AG09319 (cell line): ENCODE results near the gene DNAH3.
"Not testable (repeated sequence)": the region's sequence is repeated elsewhere in the genome, so short reads cannot be mapped to it uniquely, and the experiment has no call there.

ENCODE experiments used
- DNase-seq: peaks from one replicate; pipeline ENCODE4 v3.0.0-alpha.2; 2010; ENCODE audit warnings: low read depth; ENCODE audit errors: extremely low read depth
- TF ChIP-seq, protein P1 (sequence below): IDR thresholded peaks from 2 replicates; pipeline ENCODE4 v1.5.1; 2011; ENCODE audit warnings: low read depth, mild to moderate bottlenecking, inconsistent platforms, low read length, moderate library complexity

Gene DNAH3

GRCh38 chr16:20952139-20952920 is 198.3 kb downstream of the DNAH3 start:
- TF ChIP-seq, protein P1, sequence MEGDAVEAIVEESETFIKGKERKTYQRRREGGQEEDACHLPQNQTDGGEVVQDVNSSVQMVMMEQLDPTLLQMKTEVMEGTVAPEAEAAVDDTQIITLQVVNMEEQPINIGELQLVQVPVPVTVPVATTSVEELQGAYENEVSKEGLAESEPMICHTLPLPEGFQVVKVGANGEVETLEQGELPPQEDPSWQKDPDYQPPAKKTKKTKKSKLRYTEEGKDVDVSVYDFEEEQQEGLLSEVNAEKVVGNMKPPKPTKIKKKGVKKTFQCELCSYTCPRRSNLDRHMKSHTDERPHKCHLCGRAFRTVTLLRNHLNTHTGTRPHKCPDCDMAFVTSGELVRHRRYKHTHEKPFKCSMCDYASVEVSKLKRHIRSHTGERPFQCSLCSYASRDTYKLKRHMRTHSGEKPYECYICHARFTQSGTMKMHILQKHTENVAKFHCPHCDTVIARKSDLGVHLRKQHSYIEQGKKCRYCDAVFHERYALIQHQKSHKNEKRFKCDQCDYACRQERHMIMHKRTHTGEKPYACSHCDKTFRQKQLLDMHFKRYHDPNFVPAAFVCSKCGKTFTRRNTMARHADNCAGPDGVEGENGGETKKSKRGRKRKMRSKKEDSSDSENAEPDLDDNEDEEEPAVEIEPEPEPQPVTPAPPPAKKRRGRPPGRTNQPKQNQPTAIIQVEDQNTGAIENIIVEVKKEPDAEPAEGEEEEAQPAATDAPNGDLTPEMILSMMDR: no peak
- no peak for DNase-seq

DNA sequence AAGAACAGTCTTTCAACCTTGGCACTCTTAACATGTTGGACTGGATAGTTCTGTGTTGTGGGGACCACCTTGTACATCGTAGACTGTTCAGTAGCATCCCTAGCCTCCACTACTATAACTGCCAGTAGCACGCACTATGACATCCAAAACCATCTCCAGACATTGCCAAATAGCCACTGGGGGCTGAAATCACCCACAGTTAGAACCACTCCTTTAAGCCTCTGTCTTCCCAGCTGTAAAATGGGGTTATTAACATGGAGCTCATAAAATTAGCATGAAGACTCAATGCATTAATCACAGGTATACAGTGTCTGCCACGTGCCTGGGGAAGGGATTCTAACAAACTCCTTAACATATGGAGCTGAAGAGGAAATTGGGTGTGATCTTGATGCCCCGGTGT is 200.4 kb downstream of the DNAH3 start:
- TF ChIP-seq, protein P1: no peak

DNA sequence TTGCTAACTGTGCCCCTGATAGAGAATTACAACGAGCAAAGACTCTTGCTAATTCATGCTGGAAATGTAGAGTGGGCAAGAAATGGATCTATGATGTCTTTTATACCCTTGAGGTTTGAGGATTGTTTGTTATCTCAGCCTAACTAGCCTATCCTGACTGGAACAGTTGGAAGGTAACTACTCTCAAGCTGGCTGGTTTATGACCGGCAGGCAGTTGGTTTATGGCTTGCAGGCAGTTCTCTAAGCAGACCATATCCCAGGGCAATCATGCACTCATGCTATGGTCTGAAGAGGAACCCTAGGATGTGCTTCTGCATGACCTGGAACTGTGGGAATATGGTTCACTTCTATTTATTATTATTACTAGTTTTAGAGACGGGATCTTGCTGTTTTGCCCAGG is 201.0 kb downstream of the DNAH3 start:
- TF ChIP-seq, protein P1: no peak
- no peak for DNase-seq

More for the DNA sequence above, 200.4 kb downstream of the DNAH3 start:
- no peak for DNase-seq

DNA sequence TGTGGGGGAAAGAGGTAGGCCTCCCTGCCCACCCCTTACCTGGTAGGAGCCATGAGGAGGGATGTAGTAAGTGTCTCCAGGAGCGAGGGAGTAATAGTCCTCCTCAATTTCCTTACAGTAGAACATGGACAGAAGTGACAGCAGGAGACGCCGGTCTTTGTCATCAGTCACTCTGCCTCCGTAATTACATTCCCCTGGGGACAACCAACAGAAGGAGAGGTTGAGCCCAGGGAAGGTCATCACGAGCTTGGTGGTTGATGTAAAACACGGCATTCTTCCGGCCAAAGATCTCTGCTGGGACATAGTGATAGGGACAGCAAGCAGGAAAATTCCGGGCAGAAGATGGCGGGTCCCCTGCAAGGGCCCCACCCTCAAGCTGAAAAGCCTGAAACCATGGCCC is 202.2 kb downstream of the DNAH3 start:
- TF ChIP-seq, protein P1: no peak
- no peak for DNase-seq

- TF ChIP-seq, protein P1: no peak
- no peak for DNase-seq
These were observed 204.5 kb downstream of the DNAH3 start for GRCh38 chr16:20946015-20946629.

DNA sequence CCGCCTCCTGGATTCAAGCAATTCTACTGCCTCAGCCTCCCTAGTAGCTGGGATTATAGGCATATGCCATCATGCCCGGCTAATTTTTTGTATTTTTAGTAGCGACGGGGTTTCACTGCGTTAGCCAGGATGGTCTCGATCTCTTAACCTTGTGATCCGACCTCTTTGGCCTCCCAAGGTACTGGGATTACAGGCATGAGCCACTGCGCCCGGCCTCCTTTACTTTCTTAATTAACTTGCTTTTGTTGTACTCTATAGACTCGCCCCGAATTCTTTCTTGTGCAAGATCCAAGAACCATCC is 205.1 kb downstream of the DNAH3 start:
- not testable (repeated sequence) for DNase-seq

DNA sequence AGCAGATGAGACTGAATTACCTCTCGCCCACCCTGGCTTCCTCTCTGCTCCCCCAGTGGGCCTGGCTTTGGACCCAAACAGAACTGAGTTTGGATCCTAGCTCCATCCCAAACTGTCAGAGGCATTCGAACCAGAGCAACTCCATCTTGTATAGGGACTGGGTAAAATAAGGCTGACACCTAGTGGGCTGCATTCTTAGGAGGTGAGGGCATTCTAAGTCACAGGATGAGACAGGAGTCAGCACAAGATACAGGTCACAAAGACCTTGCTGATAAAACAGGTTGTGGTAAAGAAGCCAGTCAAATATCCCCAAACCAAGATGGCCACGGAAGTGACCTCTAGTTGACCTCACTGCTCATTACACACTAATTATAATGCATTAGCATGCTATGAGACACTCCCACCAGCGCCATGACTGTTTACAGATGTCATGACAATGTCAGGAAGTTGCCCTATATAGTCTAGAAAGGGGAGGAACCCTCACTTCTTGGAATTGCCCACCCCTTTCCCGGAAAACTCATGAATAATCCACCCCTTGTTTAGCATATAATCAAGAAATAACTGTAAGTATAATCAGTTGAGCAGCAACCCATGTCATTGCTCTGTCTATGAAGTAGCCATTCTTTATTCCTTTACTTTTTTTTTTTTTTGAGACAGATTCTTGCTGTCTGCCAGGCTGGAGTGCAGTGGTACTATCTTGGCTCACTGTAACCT is 205.6 kb downstream of the DNAH3 start:
- TF ChIP-seq, protein P1: no peak; the same call in 1 of the 2 replicates
- no peak for DNase-seq
